PC-3 (cell line): ENCODE measurements around the gene MYH2. TPM values are rescaled to one million over a fixed set of nuclear protein-coding genes. Genes with fewer than 3 reads are reported as not detected.

Experiments used
- ATAC-seq: fragments of 200-7000 bp; cut with Tn5 transposase; 2 replicates; pipeline ENCODE4 v1.9.1; 2020; ENCODE audit warnings: mild to moderate bottlenecking, moderate library complexity
- BruUV-seq: library from RNA; stranded (reverse); fragments of 400-500 nt; replicated peaks from 2 replicates; lab custom pipeline; 2021; lab: Mats Ljungman, UMichigan
- CTCF ChIA-PET: fragments of 300-600 bp; sonication (Branson Sonifier 250); formaldehyde crosslinking; loops from one replicate; lab custom pipeline; 2022; ENCODE audit warnings: antibody characterized with exemption; lab: Charles Lee
- POLR2A ChIA-PET: fragments of 300-600 bp; sonication (Branson Sonifier 250); formaldehyde crosslinking; loops from one replicate; lab custom pipeline; 2022; ENCODE audit warnings: antibody characterized with exemption; ENCODE audit not compliant: unreplicated experiment; lab: Charles Lee
- DNase-seq: peaks from one replicate; pipeline ENCODE4 v3.0.0-alpha.2; 2015
- H2AFZ ChIP-seq: fragments of 300-600 bp; sonication (generic); 2 replicates; pipeline ENCODE4 v1.6.0; 2016; ENCODE audit warnings: antibody characterized with exemption, low read length
- H3F3A ChIP-seq: fragments of 300-600 bp; sonication (generic); one replicate; pipeline ENCODE4 v1.6.0; 2017; ENCODE audit warnings: antibody characterized with exemption, low read length, control low read depth, mild to moderate bottlenecking; ENCODE audit not compliant: unreplicated experiment
- H3K27ac ChIP-seq: fragments of 300-600 bp; sonication (generic); 2 replicates; pipeline ENCODE4 v1.5.1; 2016; ENCODE audit warnings: mild to moderate bottlenecking, low read length
- H3K27me3 ChIP-seq: fragments of 300-600 bp; sonication (generic); 2 replicates; pipeline ENCODE4 v1.6.1; 2016; ENCODE audit warnings: low read length, mixed read lengths
- H3K36me3 ChIP-seq: fragments of 300-600 bp; sonication (generic); 2 replicates; pipeline ENCODE4 v1.6.1; 2016; ENCODE audit warnings: low read depth, mixed run types, low read length, mixed read lengths
- H3K4me1 ChIP-seq: fragments of 300-600 bp; sonication (generic); 2 replicates; pipeline ENCODE4 v1.5.1; 2016; ENCODE audit warnings: low read length; ENCODE audit not compliant: insufficient read depth
- H3K4me2 ChIP-seq: fragments of 300-600 bp; sonication (generic); 2 replicates; pipeline ENCODE4 v1.6.0; 2016; ENCODE audit warnings: low read length
- H3K4me3 ChIP-seq: fragments of 300-600 bp; sonication (generic); 2 replicates; pipeline ENCODE4 v1.5.1; 2016; ENCODE audit warnings: mild to moderate bottlenecking, low read length, mixed read lengths
- H3K79me2 ChIP-seq: fragments of 300-600 bp; sonication (generic); 2 replicates; pipeline ENCODE4 v1.6.1; 2017; ENCODE audit warnings: low read length, mixed read lengths
- H3K9ac ChIP-seq: fragments of 300-600 bp; sonication (generic); 2 replicates; pipeline ENCODE4 v1.6.0; 2016; ENCODE audit warnings: mild to moderate bottlenecking, low read length
- H3K9me2 ChIP-seq: fragments of 300-600 bp; sonication (generic); replicated peaks from 2 replicates; pipeline ENCODE4 v1.6.1; 2016; ENCODE audit warnings: mixed run types, low read length, mixed read lengths
- H3K9me3 ChIP-seq: fragments of 300-600 bp; sonication (generic); 2 replicates; pipeline ENCODE4 v1.6.1; 2016; ENCODE audit warnings: low read length, mixed read lengths
- H4K20me1 ChIP-seq: fragments of 300-600 bp; sonication (generic); 2 replicates; pipeline ENCODE4 v1.6.1; 2016; ENCODE audit warnings: low read length, mixed read lengths
- EZH2 ChIP-seq: fragments of 300-600 bp; sonication (generic); IDR thresholded peaks from one replicate; pipeline ENCODE4 v1.6.1; 2017; ENCODE audit warnings: antibody characterized with exemption, mild to moderate bottlenecking, low read length; ENCODE audit not compliant: unreplicated experiment
- EZH2phosphoT487 ChIP-seq: fragments of 300-600 bp; sonication (generic); IDR thresholded peaks from 2 replicates; pipeline ENCODE4 v1.6.1; 2018; ENCODE audit warnings: mild to moderate bottlenecking, antibody characterized with exemption, low read length, borderline replicate concordance
- intact Hi-C: fragments of 100-400 bp; cut with micrococcal nuclease; formaldehyde crosslinking; loops from 2 replicates; pipeline ENCODE4 v1.9.0; 2023
- total RNA-seq: library from RNA; depleted of rRNA; stranded (reverse); fragments of >200 nt; gene quantifications from 2 replicates; pipeline ENCODE4 v1.2.3, GENCODE V29; 2014
- TF ChIP-seq, protein P1 (sequence below): fragments of 300-600 bp; sonication (generic); conservative IDR thresholded peaks from 2 replicates; pipeline ENCODE4 v1.5.1; 2017; ENCODE audit warnings: antibody characterized with exemption, low read depth, mild to moderate bottlenecking, low read length

MYH2 gene
- total RNA-seq, 1 experiment from 2014 or later = not detected

- no peak for TF ChIP-seq EZH2
- TF ChIP-seq, protein P1, sequence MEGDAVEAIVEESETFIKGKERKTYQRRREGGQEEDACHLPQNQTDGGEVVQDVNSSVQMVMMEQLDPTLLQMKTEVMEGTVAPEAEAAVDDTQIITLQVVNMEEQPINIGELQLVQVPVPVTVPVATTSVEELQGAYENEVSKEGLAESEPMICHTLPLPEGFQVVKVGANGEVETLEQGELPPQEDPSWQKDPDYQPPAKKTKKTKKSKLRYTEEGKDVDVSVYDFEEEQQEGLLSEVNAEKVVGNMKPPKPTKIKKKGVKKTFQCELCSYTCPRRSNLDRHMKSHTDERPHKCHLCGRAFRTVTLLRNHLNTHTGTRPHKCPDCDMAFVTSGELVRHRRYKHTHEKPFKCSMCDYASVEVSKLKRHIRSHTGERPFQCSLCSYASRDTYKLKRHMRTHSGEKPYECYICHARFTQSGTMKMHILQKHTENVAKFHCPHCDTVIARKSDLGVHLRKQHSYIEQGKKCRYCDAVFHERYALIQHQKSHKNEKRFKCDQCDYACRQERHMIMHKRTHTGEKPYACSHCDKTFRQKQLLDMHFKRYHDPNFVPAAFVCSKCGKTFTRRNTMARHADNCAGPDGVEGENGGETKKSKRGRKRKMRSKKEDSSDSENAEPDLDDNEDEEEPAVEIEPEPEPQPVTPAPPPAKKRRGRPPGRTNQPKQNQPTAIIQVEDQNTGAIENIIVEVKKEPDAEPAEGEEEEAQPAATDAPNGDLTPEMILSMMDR = no peak
- no peak for TF ChIP-seq EZH2phosphoT487
- intact Hi-C loops = no loop called here
- CTCF ChIA-PET = no interaction called here
Measured at GRCh38 chr17:10482252-10482651, 67.2 kb downstream of the MYH2 start.

GRCh38 chr17:10477701-10478100, 71.8 kb downstream of the MYH2 start:
- Histone ChIP-seq H3K4me3 (no peak overlapping the region), H3K27me3 (no peaks in the 10 kb centered on the region), H2AFZ (no peak overlapping the region), H3K4me1 (no peaks in the 10 kb centered on the region), H4K20me1 (no peaks in the 10 kb centered on the region), H3K9ac (no peak overlapping the region), H3K36me3 (no peaks in the 10 kb centered on the region), H3F3A (no peaks in the 10 kb centered on the region), H3K9me3 (no peaks in the 10 kb centered on the region), H3K79me2 (no peaks in the 10 kb centered on the region), H3K27ac (no peak overlapping the region), H3K4me2 (no peak overlapping the region), H3K9me2 (no peaks in the 10 kb centered on the region)
- ATAC-seq = no peak
- no TSS peak for BruUV-seq
- ChIA-PET CTCF (no interaction called here), POLR2A (no interaction called here)
- no peak for DNase-seq
- intact Hi-C loops = no loop called here
- TF ChIP-seq, protein P1 = no peak
- no peak for TF ChIP-seq EZH2phosphoT487
- no peak for TF ChIP-seq EZH2

More at GRCh38 chr17:10482252-10482651, 67.2 kb downstream of the MYH2 start:
- Histone ChIP-seq H3K79me2 (no peaks in the 10 kb centered on the region), H2AFZ (no peak overlapping the region), H3K27me3 (no peaks in the 10 kb centered on the region), H3K4me2 (no peak overlapping the region), H3K4me1 (no peaks in the 10 kb centered on the region), H3K9ac (no peak overlapping the region), H3K36me3 (no peaks in the 10 kb centered on the region), H3F3A (no peaks in the 10 kb centered on the region), H3K9me3 (no peaks in the 10 kb centered on the region), H3K9me2 (no peaks in the 10 kb centered on the region), H3K27ac (no peak overlapping the region), H4K20me1 (no peaks in the 10 kb centered on the region), H3K4me3 (no peak overlapping the region)
- BruUV-seq = no TSS peak
- DNase-seq (no peak), ATAC-seq (no peak)
- POLR2A ChIA-PET = no interaction called here

DNA sequence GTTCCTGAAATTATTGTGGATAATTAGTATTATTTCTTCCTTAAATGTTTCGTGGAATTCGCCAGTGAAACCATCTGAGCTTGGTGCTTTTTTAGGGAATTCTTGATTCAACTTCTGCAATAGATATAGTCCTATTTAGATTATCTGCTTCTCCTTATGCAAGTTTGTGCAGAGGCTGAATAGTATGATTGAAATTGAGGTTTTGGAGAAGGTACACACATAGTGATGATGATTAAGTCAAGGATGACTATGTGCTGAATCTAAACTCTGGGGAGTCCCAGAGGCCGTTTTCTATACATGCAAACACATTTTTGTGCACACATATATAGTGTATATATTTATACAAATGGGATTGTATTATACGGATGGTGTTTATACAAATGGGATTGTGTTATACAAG, 74.9 kb downstream of the MYH2 start:
- TF ChIP-seq EZH2 (no peak), EZH2phosphoT487 (no peak)
- TF ChIP-seq, protein P1 = no peak
- no peaks in the 10 kb centered on the region for H3K9me2 ChIP-seq
- BruUV-seq = no TSS peak
- no peaks in the 10 kb centered on the region for H3K36me3 ChIP-seq
- no peak overlapping the region for H3K4me2 ChIP-seq
- H3K9ac ChIP-seq = no peak overlapping the region
- intact Hi-C loops = no loop called here
- ATAC-seq = no peak
- no peaks in the 10 kb centered on the region for H3K27me3 ChIP-seq
- no peak overlapping the region for H2AFZ ChIP-seq
- no peaks in the 10 kb centered on the region for H3K9me3 ChIP-seq
- POLR2A ChIA-PET = no interaction called here
- H3K4me3 ChIP-seq = no peak overlapping the region
- no peaks in the 10 kb centered on the region for H3K4me1 ChIP-seq
- no peaks in the 10 kb centered on the region for H4K20me1 ChIP-seq
- no peaks in the 10 kb centered on the region for H3K79me2 ChIP-seq
- H3K27ac ChIP-seq = no peak overlapping the region
- CTCF ChIA-PET = no interaction called here
- H3F3A ChIP-seq = no peaks in the 10 kb centered on the region
- no peak for DNase-seq
